Fibroblast of lung (primary cell): ENCODE measurements around the gene PRSS1. TPM values are rescaled to one million over a fixed set of nuclear protein-coding genes. Genes with fewer than 3 reads are reported as not detected.

ENCODE experiments used
- DNase-seq, 2 donors: peaks; one replicate each; pipeline versions ENCODE4 v3.0.0 to v3.0.0-alpha.2; 2010; ENCODE audit warnings: low read depth in 2 of 2
- H2AFZ ChIP-seq: 2 replicates; pipeline ENCODE4 v1.5.1; 2012; ENCODE audit warnings: low read length, control low read depth, inconsistent platforms
- H3K27ac ChIP-seq: 2 replicates; pipeline ENCODE4 v1.5.1; 2011; ENCODE audit warnings: low read length, control low read depth; ENCODE audit not compliant: insufficient read depth
- H3K27me3 ChIP-seq: 2 replicates; pipeline ENCODE4 v1.5.1; 2011; ENCODE audit warnings: mild to moderate bottlenecking, low read length; ENCODE audit not compliant: control insufficient read depth, insufficient read depth
- H3K36me3 ChIP-seq: 2 replicates; pipeline ENCODE4 v1.5.1; 2011; ENCODE audit warnings: low read length; ENCODE audit not compliant: control insufficient read depth, insufficient read depth
- H3K4me1 ChIP-seq: 2 replicates; pipeline ENCODE4 v1.5.1; 2011; ENCODE audit warnings: low read length; ENCODE audit not compliant: control insufficient read depth, insufficient read depth; ENCODE audit errors: extremely low read depth
- H3K4me2 ChIP-seq: 2 replicates; pipeline ENCODE4 v1.5.1; 2011; ENCODE audit warnings: low read length, control low read depth; ENCODE audit not compliant: insufficient read depth; ENCODE audit errors: extremely low read depth
- H3K4me3 ChIP-seq, 4 experiments: fragments of 200-600 bp in 1 of 4; sonication (generic) in 1 of 4; replicated peaks in 1 of 4; 2 replicates each; pipeline ENCODE4 v1.5.1; 2011 to 2016; ENCODE audit warnings: low read length in 4 of 4, low read depth in 3 of 4, mild to moderate bottlenecking in 3 of 4, control low read depth in 2 of 4, inconsistent platforms in 1 of 4, mixed read lengths in 1 of 4; ENCODE audit not compliant: insufficient read depth in 1 of 4; ENCODE audit errors: control extremely low read depth in 1 of 4
- H3K79me2 ChIP-seq: 2 replicates; pipeline ENCODE4 v1.5.1; 2012; ENCODE audit warnings: mild to moderate bottlenecking, low read length, inconsistent platforms; ENCODE audit not compliant: control insufficient read depth, insufficient read depth
- H3K9ac ChIP-seq: 2 replicates; pipeline ENCODE4 v1.5.1; 2011; ENCODE audit warnings: mild to moderate bottlenecking, low read length, control low read depth; ENCODE audit not compliant: insufficient read depth
- H3K9me3 ChIP-seq: 2 replicates; pipeline ENCODE4 v1.5.1; 2012; ENCODE audit warnings: low read depth, low read length; ENCODE audit not compliant: control insufficient read depth, insufficient read depth
- H4K20me1 ChIP-seq: 2 replicates; pipeline ENCODE4 v1.5.1; 2011; ENCODE audit warnings: low read length; ENCODE audit not compliant: control insufficient read depth, insufficient read depth; ENCODE audit errors: extremely low read depth
- EZH2 ChIP-seq: IDR thresholded peaks from 2 replicates; pipeline ENCODE4 v1.5.1; 2012; ENCODE audit warnings: low read length, control low read depth, mild to moderate bottlenecking; ENCODE audit errors: missing control alignments
- polyA plus RNA-seq, 2 donors: library from polyadenylated mRNA; depleted of rRNA in 1 of 2; stranded (reverse) in 1 of 2; unstranded in 1 of 2; fragments of >200 nt; gene quantifications; 2 replicates each; pipeline ENCODE4 v1.2.1, GENCODE V29; 2011 to 2012; ENCODE audit warnings: missing spikeins in 1 of 2
- total RNA-seq: library from RNA; depleted of rRNA; stranded (reverse); fragments of >200 nt; gene quantifications from 2 replicates; pipeline ENCODE4 v1.2.1, GENCODE V29; 2014
- TF ChIP-seq, protein P1 (sequence below), 2 donors: IDR thresholded peaks in 1 of 2; conservative IDR thresholded peaks in 1 of 2; 1 replicate in 1 of 2; 2 replicates in 1 of 2; pipeline ENCODE4 v1.5.1; 2011 to 2012; ENCODE audit warnings: low read length in 2 of 2, control low read depth in 1 of 2, inconsistent platforms in 1 of 2, low read depth in 1 of 2, mild to moderate bottlenecking in 1 of 2

Gene PRSS1
- total and polyA plus RNA-seq, 2 donors (not counting 1 experiment from before 2014, with no cell fraction given) = not detected

DNA sequence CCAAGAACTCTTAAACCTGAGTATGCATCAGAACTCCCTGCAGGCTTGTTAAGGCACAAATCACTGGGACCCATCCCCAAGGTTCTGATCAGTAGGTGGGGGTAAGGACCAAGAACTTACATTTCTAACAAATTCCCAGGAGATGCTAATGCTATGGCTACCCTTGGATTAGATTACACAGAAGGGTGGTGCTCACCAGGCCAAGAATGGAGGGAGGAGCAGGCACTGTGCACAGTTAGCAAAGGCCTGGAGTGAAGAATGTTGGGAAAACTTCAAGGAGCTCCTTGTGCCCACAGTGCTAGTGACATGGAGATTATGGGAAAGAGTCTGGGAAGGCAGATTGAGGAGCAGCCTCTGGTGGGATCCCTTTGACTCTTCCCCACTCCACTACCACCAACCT lies 23.4 kb downstream of the PRSS1 start:
- H4K20me1 ChIP-seq = no peaks in the 10 kb centered on the region
- no peak overlapping the region for H2AFZ ChIP-seq
- H3K4me1 ChIP-seq = no peaks in the 10 kb centered on the region
- H3K9me3 ChIP-seq = no peaks in the 10 kb centered on the region
- no peak overlapping the region for H3K27ac ChIP-seq
- H3K27me3 ChIP-seq = no peaks in the 10 kb centered on the region
- no peaks in the 10 kb centered on the region for H3K36me3 ChIP-seq
- no peak overlapping the region for H3K4me3 ChIP-seq
- no peak for TF ChIP-seq EZH2
- no peak overlapping the region for H3K4me2 ChIP-seq
- no peaks in the 10 kb centered on the region for H3K79me2 ChIP-seq
- H3K9ac ChIP-seq = no peak overlapping the region
- DNase-seq = no peak

DNA sequence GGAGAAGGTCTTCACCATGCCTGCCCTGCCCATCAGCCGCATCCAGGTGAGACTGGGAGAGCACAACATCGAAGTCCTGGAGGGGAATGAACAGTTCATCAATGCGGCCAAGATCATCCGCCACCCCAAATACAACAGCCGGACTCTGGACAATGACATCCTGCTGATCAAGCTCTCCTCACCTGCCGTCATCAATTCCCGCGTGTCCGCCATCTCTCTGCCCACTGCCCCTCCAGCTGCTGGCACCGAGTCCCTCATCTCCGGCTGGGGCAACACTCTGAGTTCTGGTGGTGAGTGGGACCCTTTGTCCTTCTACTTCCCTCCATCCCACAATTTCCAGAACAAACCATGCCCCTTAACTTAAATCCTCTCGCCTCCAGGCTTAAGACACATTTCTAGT lies 24.0 kb downstream of the PRSS1 start:
- H3K4me2 ChIP-seq = no peak overlapping the region
- no peaks in the 10 kb centered on the region for H3K4me1 ChIP-seq
- H3K27me3 ChIP-seq = no peaks in the 10 kb centered on the region
- H3K4me3 ChIP-seq = no peak overlapping the region
- no peak for DNase-seq
- H3K36me3 ChIP-seq = no peaks in the 10 kb centered on the region
- no peak for TF ChIP-seq EZH2
- TF ChIP-seq, protein P1, sequence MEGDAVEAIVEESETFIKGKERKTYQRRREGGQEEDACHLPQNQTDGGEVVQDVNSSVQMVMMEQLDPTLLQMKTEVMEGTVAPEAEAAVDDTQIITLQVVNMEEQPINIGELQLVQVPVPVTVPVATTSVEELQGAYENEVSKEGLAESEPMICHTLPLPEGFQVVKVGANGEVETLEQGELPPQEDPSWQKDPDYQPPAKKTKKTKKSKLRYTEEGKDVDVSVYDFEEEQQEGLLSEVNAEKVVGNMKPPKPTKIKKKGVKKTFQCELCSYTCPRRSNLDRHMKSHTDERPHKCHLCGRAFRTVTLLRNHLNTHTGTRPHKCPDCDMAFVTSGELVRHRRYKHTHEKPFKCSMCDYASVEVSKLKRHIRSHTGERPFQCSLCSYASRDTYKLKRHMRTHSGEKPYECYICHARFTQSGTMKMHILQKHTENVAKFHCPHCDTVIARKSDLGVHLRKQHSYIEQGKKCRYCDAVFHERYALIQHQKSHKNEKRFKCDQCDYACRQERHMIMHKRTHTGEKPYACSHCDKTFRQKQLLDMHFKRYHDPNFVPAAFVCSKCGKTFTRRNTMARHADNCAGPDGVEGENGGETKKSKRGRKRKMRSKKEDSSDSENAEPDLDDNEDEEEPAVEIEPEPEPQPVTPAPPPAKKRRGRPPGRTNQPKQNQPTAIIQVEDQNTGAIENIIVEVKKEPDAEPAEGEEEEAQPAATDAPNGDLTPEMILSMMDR (conservative IDR thresholded peaks at IDR 0.05 in 1 of 2, IDR thresholded peaks at IDR 0.05 in 1 of 2; ENCODE audit: low read depth in 1 of 2, low read length in 2 of 2) = no peak
- no peak overlapping the region for H3K27ac ChIP-seq
- H3K9me3 ChIP-seq = no peaks in the 10 kb centered on the region
- no peak overlapping the region for H2AFZ ChIP-seq
- no peaks in the 10 kb centered on the region for H4K20me1 ChIP-seq
- no peaks in the 10 kb centered on the region for H3K79me2 ChIP-seq
- H3K9ac ChIP-seq = no peak overlapping the region

DNA sequence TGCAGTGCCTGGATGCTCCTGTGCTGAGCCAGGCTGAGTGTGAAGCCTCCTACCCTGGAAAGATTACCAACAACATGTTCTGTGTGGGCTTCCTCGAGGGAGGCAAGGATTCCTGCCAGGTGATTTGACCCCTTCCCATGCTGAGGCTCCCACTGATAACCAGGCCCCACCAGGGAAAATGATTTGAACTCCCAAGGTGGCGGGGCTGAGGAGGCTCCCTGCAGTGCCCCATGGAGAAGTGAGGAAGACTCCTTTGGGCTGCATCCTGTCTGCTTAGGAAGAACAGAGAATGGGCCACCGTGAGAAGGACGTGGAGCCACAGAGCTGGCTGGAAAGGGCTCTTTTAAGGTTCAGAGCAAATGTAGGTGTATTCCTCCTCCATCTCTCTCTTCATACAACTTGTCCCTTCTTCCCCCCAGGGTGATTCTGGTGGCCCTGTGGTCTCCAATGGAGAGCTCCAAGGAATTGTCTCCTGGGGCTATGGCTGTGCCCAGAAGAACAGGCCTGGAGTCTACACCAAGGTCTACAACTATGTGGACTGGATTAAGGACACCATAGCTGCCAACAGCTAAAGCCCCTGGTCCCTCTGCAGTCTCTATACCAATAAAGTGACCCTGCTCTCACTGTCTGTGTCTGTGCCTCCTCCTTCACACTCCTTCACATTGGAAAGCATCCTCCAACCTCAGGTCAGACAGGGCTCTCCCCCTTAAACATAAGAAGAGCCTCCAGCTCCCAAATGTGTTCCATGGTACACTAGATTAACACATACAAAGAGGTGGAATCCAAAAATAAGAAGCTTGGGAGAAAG lies 24.9 kb downstream of the PRSS1 start:
- TF ChIP-seq EZH2 = no peak
- TF ChIP-seq, protein P1 (conservative IDR thresholded peaks at IDR 0.05 in 1 of 2, IDR thresholded peaks at IDR 0.05 in 1 of 2; ENCODE audit: low read depth in 1 of 2, low read length in 2 of 2) = no peak
- Histone ChIP-seq H3K27me3 (no peaks in the 10 kb centered on the region), H3K4me1 (no peaks in the 10 kb centered on the region), H3K9ac (no peak overlapping the region), H3K4me2 (no peak overlapping the region), H3K36me3 (no peaks in the 10 kb centered on the region), H3K27ac (no peak overlapping the region), H4K20me1 (no peaks in the 10 kb centered on the region), H3K9me3 (no peaks in the 10 kb centered on the region), H3K4me3 (no peak overlapping the region), H2AFZ (no peak overlapping the region), H3K79me2 (no peaks in the 10 kb centered on the region)
- no peak for DNase-seq
